NCI-H1436 treated with DMSO at 0.1 percent for 48 hours (cell line): ENCODE measurements around the gene DDIT3.
A peak's percentile ranks its signal among the peaks of the same experiment; 100 is the strongest.
"Not testable (repeated sequence)": the region's sequence is repeated elsewhere in the genome, so short reads cannot be mapped to it uniquely, and the experiment has no call there.

Source experiments
- DNase-seq: peaks from one replicate; lab custom pipeline; 2025; lab: John Stamatoyannopoulos, UW

Gene DDIT3

DNA sequence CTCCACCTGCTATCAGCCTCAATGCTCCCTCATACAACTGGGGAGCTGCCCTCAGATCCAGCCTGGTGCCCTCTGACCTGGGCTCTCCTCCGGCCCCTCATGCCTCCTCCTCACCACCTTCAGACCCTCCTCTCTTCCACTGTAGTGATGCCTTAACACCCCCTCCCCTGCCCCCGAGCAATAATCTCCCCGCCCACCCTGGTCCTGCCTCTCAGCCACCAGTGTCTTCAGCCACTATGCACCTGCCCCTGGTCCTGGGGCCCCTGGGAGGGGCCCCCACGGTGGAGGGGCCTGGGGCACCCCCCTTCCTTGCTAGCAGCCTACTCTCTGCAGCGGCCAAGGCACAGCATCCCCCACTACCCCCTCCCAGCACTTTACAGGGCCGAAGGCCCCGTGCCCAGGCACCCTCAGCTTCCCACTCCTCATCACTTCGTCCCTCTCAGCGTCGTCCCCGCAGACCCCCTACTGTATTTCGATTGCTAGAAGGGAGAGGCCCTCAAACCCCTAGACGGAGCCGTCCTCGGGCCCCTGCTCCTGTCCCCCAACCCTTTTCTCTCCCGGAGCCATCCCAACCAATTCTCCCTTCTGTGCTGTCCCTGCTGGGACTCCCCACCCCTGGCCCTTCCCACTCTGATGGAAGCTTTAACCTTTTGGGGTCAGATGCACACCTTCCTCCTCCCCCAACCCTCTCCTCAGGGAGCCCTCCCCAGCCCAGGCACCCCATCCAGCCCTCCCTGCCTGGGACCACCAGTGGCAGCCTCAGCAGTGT lies 5.5 kb upstream of the DDIT3 start:
- DNase-seq = no peak

GRCh38 chr12:57524814-57525614 lies 4.7 kb upstream of the DDIT3 start:
- DNase-seq = no peak

- DNase-seq = no peak
Observed at GRCh38 chr12:57523706-57524614, 3.6 kb upstream of the DDIT3 start.

GRCh38 chr12:57522887-57523705 lies 2.8 kb upstream of the DDIT3 start:
- no peak for DNase-seq

DNA sequence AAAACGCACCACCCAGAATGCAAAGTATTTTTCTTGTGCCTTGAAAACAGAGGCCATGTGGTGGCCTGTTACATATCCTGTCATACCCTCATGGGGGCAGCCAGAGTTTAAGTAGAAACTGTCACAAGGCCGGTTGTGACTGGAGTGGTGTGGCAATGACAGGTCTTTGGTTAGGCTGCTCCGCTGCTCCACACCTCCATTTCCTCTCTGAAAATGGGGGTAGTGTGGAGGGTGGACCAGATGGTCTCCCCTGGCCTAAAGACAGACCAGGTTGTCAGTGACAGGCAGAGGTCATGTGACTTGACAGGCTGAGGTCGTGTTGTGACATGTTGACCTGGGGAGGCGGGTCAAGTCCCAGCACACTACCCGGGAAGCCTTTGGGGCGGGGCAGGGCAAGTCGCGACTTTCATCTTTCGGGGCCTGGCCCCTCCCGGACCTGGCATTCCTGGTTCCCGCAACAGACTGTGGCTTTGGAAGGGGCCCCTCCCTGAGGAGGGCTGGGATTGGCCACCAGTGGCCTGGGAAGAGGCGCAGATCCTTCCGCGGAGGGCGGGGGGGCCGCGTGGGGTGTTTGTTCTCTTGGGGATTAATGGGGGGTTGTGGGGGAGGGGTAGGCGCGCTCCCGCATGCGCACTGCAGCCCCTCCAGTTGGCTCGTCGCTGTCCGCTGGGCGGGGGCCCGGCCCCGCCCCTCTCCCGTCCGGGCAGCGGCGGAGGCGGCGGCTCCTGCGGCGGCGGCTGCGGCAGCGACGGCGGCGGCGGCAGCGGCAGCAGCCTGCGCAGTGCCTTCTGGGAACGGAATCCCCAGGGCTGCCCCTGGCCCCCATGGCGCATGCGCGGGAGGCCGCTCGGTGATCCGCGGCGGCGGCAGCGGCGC lies 1.9 kb upstream of the DDIT3 start, which contains the start of gene MBD6:
MBD6 (plus strand) TSS at position 814 of the 876 bp plus-strand sequence. CDS start 1,480 bp downstream, outside the sequence.
- no peak for DNase-seq

GRCh38 chr12:57521525-57522010 lies 1.3 kb upstream of the DDIT3 start:
- no peak for DNase-seq

DNA sequence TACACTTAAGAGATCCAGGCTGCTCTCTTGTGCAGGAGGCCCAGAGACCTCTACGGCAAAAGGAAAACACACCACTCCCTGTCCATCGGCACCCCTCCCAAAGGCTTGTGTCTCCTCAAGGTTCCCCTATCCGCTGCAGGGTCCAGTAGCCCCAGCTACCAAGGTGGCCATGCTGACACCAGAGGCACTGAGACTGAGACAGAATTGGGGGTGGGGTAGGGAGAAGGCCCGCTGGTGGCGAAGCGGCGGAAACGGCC lies 590 bp downstream of the DDIT3 start:
- no peak for DNase-seq

DNA sequence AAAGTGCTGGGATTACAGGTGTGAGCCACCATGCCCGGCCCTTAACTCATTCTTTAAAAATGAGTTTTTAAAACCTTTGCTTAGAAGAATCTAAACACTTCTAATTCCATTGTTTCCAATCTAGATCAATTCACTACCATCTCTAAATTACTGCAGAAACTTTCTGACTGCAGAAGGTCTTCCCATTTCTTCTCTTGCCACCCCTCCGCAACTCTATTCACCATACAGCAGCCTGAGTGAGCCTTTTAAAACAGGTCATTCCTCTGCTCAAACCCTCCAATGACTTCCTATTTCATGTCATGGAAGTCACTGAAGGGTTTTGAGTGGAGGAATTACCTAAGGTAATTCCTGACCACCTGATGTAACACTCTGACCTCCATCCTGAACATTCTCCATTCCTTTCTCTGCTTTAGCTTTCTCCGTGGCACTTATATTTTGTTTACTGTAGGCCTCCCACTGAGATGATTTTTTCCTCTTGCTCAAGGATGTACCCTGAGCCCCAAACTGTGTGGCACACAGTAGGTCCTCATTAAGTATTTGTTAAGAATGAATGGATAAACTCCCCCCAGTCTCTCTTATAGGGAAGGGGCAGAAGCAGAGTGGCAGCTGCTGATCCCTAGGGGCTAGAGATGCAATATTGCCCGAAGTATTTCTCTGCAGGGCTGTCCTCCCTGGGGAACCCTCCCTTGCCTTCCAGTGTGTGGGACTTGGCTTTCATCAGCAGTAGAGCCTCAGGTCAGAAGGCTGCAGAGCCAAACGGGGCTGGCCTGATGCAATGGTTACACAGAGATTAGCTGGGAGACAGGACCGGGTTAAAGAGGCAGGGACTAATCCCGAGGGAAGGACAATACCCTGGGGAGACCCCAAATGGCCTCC lies 1.2 kb downstream of the DDIT3 start:
- DNase-seq = peak; percentile 27

- DNase-seq = no peak
Observed at GRCh38 chr12:57518176-57518919, 2.0 kb downstream of the DDIT3 start.

DNA sequence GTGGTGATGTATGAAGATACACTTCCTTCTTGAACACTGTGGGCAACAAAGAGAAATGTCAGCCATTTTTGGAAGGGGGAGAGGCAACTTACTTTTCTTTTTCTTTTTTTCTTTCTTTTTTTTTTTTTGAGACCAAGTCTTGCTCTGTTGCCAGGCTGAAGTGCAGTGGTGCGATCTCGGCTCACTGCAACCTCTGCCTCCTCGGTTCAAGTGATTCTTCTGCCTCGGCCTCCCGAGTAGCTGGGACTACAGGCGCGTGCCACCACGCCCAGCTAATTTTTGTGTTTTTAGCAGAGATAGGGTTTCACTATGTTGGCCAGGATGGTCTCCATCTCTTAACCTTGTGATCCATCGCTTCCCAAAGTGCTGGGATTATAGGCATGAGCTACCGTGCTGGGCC lies 2.6 kb downstream of the DDIT3 start:
- not testable (repeated sequence) for DNase-seq

- DNase-seq = no peak
Observed at GRCh38 chr12:57517187-57517586, 3.1 kb downstream of the DDIT3 start.

DNA sequence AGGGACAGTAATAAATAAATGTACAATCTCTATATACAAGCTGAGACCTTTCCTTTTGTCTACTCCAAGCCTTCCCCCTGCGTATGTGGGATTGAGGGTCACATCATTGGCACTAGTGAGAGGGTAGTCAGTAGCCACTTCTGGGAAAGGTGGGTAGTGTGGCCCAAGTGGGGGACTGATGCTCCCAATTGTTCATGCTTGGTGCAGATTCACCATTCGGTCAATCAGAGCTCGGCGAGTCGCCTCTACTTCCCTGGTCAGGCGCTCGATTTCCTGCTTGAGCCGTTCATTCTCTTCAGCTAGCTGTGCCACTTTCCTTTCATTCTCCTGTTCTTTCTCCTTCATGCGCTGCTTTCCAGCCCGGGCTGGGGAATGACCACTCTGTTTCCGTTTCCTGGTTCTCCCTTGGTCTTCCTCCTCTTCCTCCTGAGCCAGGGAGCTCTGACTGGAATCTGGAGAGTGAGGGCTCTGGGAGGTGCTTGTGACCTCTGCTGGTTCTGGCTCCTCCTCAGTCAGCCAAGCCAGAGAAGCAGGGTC lies 3.6 kb downstream of the DDIT3 start:
- DNase-seq = no peak

DNA sequence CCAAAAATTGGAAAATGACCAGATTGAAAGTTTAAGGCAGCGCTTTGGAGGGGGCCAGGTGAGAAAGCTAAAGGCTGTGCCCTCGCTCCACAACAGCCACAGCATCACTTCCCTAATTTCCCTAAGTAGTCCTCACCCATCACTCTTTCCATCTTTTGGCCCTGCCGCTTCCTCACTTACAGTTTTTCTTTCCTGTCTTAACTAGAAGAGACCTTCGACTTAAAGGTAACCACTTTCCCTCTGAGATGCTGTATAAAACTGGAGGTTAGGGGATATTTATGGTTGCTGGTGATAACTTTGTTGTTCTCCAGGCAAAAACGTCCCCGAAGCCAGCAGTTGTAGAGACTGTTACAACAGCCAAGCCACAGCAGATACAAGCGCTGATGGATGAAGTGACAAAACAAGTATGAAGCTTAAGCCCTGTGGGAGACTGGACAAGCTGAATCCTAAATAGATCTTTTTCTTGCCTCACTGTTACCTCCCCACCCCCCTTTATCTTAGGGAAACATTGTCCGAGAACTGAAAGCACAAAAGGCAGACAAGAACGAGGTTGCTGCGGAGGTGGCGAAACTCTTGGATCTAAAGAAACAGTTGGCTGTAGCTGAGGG lies 4.3 kb downstream of the DDIT3 start:
- DNase-seq = no peak

DNA sequence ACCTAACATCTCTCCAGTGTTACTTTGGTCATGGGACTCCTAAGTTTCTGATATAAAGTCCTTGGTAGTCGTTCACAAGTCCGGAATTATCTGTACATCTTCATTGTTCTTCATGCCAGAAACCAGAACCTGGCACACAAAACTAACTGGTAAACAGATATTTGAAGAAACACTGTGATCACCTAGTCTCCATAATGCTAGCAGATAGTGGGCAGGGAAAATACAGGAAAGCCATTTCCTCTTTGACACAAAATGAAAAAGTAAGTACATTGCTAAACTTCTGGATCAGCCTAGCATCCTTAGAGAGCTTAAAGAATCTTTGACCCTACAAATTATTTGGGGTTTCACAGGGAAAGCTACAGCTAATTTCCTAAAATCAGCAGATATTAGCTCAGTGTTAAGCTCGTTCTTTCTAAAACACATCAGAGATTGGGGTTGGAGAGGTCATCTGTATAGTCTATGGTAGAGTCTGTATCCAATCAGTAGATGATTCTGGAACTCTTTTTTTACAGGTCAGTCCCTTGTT lies 4.8 kb downstream of the DDIT3 start:
- DNase-seq = no peak

- DNase-seq = no peak
Observed at GRCh38 chr12:57514720-57515407, 5.5 kb downstream of the DDIT3 start.

DNA sequence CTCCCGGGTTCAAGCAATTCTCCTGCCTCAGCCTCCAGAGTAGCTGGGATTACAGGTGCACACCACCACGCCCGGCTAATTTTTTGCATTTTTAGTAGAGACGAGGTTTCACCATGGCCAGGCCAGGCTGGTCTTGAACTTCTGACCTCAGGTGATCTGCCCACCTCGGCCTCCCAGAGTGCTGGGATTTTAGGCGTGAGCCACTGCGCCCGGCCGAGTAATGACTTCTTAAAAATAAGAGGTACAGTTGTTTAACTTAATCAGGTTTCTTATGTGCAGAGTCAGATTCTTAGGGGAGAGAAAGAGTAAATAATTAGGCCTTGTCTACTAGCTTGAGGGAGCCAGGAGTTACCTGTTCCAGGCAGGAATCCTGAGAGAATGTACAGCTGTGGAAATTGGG lies 6.1 kb downstream of the DDIT3 start:
- not testable (repeated sequence) for DNase-seq

DNA sequence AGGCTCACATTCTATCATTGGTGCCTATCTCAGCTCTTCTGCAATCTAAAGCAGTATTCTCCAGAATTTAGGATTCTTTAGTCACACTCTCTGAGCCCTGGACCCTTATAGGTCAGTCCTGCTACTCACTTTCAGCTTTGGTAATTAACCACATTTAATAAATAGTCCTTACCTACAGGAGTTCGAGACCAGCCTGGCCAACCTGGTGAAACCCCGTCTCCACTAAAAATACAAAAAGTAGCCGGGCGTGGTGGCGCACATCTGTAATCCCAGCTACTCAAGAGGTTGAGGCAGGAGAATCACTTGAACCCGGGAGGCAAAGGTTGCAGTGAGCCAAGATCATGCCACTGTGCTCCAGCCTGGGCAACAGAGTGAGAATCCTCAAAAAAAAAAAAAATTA lies 6.6 kb downstream of the DDIT3 start:
- not testable (repeated sequence) for DNase-seq
